GM18526 (cell line): ENCODE results near the gene ZNF792.

Source experiments
- POLR2A ChIP-seq: IDR thresholded peaks from 3 replicates; pipeline ENCODE4 v1.6.1; 2011; ENCODE audit not compliant: insufficient read length; ENCODE audit errors: extremely low read depth

ZNF792 gene

DNA sequence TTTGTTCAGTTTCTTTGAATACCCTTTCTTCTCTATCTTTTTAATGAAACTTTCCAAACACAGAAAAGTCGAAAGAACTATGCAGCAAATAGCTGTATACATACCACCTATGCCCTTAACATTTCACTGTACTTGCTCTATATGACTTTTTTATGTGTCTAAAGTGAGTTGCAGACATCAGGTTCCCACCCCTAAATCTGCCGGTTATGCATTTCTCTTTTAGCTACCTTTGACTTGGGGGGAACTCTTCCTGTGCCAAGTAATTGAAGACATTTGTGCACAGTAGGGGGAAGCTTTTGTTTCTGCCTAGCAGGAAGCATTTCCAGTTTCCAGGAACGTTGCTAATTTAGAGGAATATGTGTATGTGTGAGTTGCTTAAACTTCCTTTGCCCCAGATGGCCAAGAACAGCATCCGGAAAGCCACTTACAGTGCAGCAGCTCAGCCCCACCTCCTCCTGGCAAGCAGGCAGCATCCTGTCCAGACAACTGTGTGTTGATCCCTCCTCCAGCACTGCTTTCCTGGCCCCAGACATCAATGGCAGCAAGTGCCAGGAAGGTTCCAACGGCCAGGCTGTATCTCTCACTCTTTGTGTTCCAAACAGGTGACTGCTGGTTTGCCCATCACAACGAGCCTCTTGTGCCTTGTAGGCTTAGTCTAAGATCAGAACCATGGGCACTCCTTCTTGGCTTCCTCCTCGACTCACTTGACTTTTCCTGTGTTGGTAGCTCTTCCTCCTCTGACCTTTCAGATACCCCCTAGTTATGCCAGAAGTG, 21.4 kb upstream of the ZNF792 start:
- no peak for TF ChIP-seq POLR2A

DNA sequence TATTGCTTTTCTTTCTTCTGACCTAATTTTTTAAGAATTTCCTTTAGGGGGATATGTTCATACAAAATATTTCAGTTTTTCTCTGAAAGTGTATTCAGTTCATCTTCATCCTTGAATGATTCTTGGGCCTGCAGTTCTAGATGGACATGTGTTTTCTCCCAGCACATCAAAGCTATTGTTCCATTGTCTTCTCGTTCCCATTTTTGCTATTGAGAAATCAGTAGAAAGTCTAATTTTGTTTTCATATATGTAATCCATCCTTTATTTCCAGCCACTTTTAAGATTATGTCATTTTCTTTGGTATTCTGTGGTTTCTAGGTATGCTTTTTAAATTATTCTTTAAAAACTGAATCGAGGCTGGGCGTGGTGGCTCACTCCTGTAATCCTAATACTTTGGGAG, 20.3 kb upstream of the ZNF792 start:
- no peak for TF ChIP-seq POLR2A

DNA sequence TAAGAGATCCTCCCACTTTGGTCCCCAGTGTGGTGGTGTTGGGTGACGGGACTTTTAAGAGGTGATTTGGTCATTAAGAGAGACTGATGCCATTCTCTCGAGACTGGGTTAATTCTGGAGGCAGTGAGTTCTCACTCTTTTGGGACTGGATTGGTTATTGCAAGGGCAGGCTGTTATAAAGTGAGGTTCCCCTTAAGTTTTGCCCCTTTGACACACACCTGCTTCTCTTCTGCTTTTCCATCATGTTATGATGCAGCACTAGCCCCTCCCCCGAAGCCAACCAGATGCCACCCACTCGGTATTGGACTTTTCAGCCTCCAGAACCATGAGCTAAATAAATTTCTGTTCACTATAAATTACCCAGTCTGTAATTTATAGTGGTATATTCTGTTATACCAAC, 19.8 kb upstream of the ZNF792 start:
- no peak for TF ChIP-seq POLR2A

DNA sequence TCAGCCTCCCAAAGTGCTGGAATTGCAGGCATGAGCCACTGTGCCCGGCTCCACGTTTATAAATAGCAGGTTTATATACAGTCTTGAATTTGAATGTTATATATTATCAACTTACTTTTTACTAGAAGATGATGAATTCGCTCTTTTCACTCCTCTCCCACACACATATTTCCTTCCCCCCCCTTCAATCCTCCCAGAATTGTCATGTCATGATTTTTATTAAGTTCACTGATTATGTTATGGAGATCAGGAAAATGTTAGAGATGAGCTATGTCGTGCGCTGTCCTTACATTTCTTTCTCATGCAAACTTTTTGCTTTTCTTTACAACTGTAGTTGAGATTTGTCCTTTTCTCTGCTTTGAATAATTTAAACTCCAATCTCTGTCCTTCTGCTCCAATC, 18.2 kb upstream of the ZNF792 start:
- TF ChIP-seq POLR2A: no peak

DNA sequence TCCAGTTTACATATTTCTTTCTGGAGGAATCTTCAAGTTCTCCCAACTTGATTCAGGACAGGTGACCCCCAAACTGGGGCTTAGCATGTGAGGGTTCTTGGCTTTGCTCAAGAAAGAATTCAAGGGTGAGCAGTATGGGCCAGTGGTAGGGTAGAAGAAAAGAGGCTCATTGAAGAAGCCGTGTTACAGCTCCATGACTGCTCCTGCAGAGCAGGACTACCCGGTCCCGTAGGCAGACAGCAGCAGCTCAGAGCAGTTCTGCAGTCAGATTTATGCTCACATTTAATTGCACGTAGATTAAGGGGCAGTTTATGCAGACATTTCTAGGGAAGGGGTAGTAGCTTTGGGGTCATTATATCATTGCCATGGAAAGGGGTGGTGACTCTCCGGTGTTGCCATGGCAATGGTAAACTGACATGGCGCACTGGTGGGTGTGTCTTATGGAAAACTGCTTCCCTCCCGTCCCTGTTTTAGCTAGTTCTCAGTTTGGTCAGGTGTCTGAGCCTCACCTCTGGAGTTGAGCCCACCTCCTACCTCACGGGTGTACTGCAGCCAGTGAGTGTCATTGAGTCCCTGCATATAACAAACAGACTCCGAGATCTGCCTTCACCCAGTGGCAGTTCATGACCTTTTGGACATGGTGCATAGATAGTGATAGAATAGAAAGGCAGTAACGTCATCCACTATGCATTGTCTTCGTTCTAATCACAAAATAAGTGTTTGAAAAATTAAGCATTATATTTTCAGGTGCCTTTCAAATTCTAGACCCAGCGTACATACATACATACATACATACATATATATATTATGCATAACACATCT, 16.0 kb upstream of the ZNF792 start:
- TF ChIP-seq POLR2A: no peak

DNA sequence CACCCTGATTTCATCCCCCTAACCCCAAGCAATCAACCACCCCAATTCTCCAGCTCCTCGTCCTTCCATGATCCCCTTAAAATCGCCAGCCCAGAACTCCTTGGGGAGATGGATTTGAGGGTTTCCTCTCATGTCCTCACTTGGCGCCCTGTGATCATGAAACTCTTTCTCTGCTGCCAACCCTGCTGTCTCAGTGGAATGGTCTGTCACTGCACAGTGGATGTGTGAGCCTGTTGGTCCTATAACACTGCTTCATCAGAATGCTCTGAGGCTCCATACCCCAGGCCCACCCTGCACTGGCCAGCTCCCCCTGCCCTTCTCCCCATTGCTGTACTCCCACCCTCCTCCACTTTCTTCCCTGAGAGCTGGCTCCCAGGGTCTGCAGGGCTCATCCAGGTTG, 12.6 kb upstream of the ZNF792 start:
- TF ChIP-seq POLR2A: no peak

DNA sequence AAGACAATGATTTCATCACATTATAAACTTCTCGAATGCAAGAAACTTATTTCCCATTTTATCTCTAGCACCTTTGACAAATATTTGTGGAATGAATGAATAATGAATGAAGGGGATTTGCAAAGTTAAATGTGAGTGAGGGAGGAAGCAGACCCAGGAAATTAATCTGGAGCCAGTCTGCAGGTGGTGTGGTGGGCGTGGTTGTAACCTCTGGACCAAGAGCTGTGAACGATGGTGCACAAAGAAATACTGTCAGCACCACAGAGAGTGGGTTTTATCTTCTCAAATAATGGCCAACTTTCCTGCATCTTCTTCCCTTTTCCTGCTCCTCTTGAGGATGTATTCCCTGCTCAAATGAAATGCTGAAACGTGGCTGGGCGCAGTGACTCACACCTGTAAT, 11.0 kb upstream of the ZNF792 start:
- TF ChIP-seq POLR2A: no peak

DNA sequence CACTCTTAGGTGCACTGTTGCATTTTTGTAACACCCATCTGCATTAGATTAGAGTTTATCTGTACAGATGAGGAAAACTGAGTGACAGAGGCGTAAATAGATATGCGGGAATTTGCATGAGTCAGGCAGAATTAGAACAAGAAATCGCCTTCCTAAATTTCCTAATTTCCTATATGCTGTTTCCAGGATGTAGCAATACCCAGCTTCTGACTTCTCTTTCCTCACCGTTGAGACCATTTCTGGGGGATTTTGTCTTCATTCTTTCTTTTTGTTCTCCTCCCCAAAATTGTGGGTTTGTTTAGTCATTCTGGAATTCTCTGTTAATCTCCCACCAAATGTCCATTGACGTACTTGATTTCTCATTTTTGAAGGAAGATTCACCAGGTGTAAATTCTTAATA, 10.6 kb upstream of the ZNF792 start:
- no peak for TF ChIP-seq POLR2A

DNA sequence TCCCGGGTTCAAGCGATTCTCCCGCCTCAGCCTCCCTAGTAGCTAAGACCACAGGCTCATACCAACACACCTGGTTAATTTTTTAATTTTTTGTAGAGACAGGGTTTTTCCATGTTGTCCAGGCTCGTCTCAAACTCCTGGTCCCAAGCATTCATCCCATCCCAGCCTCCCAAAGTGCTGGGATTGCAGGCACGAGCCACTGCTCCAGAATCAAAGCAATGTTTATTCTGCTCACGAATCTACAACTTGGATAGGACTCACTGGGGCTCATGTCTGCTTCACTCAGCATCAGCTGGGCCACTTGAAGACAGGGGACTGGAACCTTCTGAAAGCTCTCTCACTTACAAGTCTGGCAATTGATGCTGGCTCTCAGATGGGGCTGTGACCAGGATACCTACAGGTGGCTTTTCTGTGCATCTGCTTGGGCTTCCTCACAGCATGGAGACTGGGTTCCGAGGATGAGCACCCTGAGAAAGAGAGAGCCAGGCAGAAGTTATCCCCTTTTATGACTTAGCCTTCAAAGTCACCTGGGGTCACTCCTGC, 8.2 kb upstream of the ZNF792 start:
- no peak for TF ChIP-seq POLR2A

DNA sequence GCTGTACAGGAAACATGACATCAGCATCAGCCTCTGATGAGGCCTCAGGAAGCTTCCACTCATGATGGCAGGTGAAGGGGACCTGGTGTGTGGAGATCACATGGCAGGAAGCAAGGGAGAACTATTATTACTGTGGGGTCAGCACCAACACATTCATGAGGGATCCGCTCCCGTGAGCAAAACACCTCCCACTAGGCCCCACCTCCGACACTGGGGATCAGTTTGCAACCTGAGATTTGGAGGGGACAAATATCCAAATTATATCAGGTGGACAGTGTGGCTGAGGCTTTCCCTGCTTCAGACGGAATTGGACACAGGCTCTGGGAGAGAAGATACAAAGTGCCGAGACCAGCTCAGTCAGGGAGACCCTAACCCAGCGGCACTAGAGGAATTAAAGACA, 5.7 kb upstream of the ZNF792 start:
- no peak for TF ChIP-seq POLR2A

DNA sequence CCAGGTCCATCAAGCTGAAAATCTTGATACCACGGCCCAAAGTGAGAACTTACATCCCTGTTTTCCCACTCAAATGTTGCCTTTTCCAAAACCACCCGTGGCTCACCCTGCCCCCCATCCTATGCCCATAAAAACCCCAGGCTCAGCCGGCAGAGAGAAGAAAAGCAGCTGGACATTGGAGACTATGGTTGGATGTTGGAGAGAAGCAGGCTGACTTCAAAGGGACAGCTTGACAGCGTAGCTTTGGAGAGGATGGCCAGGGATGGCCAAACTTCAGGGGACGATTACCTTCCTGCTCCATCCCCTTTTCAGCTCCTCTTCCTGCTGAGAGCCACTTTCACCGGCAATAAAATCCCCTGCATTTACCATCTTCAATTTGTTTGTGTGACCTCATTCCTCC, 3.5 kb upstream of the ZNF792 start:
- no peak for TF ChIP-seq POLR2A

DNA sequence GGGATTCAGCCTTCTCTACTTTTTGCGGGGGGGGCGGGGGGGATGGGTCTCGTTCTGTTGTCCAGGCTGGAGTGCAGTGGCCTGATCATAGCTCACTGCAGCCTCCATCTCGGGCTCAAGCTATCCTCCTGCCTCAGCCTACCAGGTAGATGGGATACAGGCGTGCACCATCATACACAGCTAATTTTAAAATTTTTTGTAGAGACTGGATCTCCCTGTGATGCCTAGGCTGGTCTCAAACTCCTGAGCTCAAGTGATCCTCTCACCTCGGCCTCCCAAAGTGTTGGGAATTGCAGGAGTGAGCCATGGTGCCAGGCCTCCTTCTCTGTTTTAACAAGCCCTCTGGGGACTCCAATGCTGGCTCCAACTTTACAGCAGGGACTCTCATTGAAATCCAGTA, 569 bp upstream of the ZNF792 start:
- TF ChIP-seq POLR2A: no peak

DNA sequence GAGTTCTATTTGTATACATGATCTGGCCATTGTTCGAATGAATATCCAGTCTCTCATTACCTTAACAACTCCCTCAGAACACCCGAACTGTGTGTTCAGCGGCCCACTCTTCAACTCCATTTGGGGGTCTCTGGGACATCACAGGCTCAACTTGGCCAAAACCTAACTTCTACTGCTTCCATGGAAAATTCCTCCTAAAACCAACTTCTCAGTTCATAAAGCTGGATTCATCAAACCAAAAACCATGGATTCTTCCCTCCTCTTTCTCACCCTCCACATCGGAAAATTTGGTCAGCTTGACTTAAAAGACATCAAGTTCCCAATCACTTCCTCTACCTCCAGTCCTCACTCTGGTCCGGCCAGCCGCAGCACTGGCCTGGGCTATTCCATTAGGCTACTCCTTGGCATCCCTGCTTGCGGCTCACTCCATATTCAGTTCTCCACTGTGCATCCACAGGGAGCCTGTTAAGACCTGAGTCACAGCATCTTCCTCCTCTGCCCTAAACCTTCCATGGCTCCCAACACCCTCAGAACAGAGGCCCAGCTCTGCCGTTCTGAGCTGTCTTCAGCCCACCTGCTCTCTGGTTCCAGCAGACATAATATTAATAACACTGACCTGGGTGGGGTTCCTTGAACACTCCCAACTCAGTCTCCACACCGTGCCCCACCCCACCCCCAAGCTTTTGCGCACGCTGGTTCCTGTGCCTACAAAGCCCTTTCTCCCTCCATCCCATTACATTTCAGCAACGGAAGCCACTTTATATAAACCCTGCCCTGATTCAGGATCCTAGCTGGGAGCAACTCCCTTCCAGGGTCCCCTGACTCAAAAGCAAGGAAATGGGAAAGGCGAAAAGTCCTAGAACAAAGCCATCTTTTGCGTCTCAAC, 1.1 kb downstream of the ZNF792 start:
- no peak for TF ChIP-seq POLR2A

DNA sequence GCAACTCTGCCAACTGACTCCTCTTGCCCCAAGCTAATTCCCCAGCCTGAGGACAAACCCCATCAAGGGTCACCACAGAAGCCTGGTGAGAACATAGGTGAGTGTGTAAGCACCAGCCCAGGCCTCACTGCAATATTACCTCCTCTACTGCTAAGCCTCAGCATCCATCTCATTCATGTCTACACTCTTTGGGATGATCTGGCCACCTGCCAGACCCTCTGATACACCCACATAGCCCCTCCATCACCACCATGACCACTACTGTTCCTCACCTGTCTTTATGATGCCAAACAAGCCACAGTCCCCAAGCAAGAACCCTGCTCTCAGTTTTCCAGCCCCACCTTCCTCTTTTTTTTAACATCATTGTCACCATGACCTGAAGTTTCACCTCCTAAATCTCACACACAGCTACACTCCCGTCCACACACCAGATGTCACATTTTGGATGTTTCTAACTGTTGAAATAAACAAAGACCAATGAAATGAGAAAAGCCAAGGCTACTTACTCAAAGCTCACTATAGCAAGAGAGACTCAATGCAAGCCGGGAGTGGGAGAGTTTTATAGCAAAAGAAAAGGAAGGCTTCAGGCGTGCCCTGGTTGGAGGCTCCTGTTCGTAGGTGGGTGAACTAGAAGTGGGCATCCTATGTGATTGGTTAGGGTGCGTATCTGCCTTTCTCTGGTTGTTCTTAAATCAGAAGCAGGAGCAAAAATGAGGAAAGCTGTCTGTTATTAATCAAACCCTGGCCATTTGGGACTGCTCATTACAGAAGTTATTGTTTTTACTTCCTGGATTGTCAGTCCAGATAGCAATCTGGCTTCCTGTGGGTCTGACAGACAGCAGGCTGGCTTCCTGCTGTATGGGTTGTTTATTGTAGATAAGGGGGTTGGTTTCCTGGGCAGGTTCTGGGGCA, 2.0 kb downstream of the ZNF792 start:
- no peak for TF ChIP-seq POLR2A
